B cell (primary cell): ENCODE results near the gene C17orf114.

Experiments used
- ATAC-seq: fragments of 200-7000 bp; cut with Tn5 transposase; one replicate; pipeline ENCODE4 v1.10.0; 2021; ENCODE audit warnings: low read depth, mild to moderate bottlenecking, moderate number of reproducible peaks, moderate library complexity
- CTCF ChIA-PET: fragments of 350-600 bp; sonication (Branson Sonifier 250); formaldehyde crosslinking; loops from one replicate; lab custom pipeline; 2021; ENCODE audit warnings: antibody characterized with exemption, inconsistent platforms; lab: Charles Lee
- POLR2A ChIA-PET: fragments of 350-600 bp; sonication (Branson Sonifier 250); formaldehyde crosslinking; loops from one replicate; lab custom pipeline; 2021; ENCODE audit warnings: antibody characterized with exemption; lab: Charles Lee
- DNase-seq: peaks from one replicate; pipeline ENCODE4 v3.0.0; 2013
- H2AFZ ChIP-seq: 2 replicates; pipeline ENCODE4 v1.6.1; 2012; ENCODE audit warnings: mild to moderate bottlenecking, low read depth, low read length; ENCODE audit not compliant: insufficient read depth, poor library complexity, severe bottlenecking
- H3K27ac ChIP-seq, 2 donors: 1 replicate in 1 of 2; 2 replicates in 1 of 2; pipeline ENCODE4 v1.5.1; 2012 to 2013; ENCODE audit warnings: low read length in 2 of 2, mild to moderate bottlenecking in 2 of 2, moderate library complexity in 1 of 2
- H3K27me3 ChIP-seq, 4 experiments: fragments of 200-600 bp in 1 of 4; sonication (generic) in 1 of 4; replicated peaks in 1 of 4; 1 replicate in 2 of 4; 2 replicates in 2 of 4; pipeline versions ENCODE4 v1.6.1 to v1.7.0; 2013 to 2016; ENCODE audit warnings: low read length in 3 of 4, mild to moderate bottlenecking in 2 of 4, mixed read lengths in 1 of 4, moderate library complexity in 1 of 4; ENCODE audit not compliant: insufficient read depth in 4 of 4, control insufficient read depth in 3 of 4; ENCODE audit errors: control extremely low read depth in 1 of 4
- H3K36me3 ChIP-seq, 2 experiments: replicated peaks in 1 of 2; 1 replicate in 1 of 2; 2 replicates in 1 of 2; pipeline versions ENCODE4 v1.6.1 to v1.7.1; 2013; ENCODE audit warnings: low read length in 1 of 2; ENCODE audit not compliant: insufficient read depth in 2 of 2, control insufficient read depth in 1 of 2; ENCODE audit errors: control extremely low read depth in 1 of 2, extremely low read depth in 1 of 2
- H3K4me1 ChIP-seq, 2 donors: fragments of 200-600 bp in 1 of 2; sonication (generic) in 1 of 2; 1 replicate in 1 of 2; 2 replicates in 1 of 2; pipeline versions ENCODE4 v1.5.1 to v1.6.1; 2013 to 2017; ENCODE audit warnings: low read length in 2 of 2; ENCODE audit not compliant: control insufficient read depth in 2 of 2, insufficient read depth in 2 of 2
- H3K4me2 ChIP-seq: replicated peaks from 2 replicates; pipeline ENCODE3; 2012; ENCODE audit warnings: mild to moderate bottlenecking, low read depth, low read length; ENCODE audit not compliant: poor library complexity, severe bottlenecking
- H3K4me3 ChIP-seq, 5 experiments: fragments of 200-600 bp in 1 of 5; sonication (generic) in 1 of 5; 1 replicate in 3 of 5; 2 replicates in 2 of 5; pipeline versions ENCODE4 v1.5.1 to v1.7.0; 2011 to 2016; ENCODE audit warnings: low read length in 4 of 5, mild to moderate bottlenecking in 4 of 5, low read depth in 2 of 5, control low read depth in 1 of 5, moderate library complexity in 1 of 5; ENCODE audit not compliant: insufficient read depth in 1 of 5; ENCODE audit errors: control extremely low read depth in 1 of 5, extremely low read depth in 1 of 5
- H3K79me2 ChIP-seq: fragments of 200-600 bp; sonication (generic); one replicate; pipeline ENCODE4 v1.6.0; 2016; ENCODE audit warnings: low read length; ENCODE audit not compliant: control insufficient read depth, insufficient read depth
- H3K9ac ChIP-seq: fragments of 200-600 bp; sonication (generic); 2 replicates; pipeline ENCODE4 v1.6.1; 2017; ENCODE audit warnings: mild to moderate bottlenecking, low read length, moderate library complexity
- H3K9me3 ChIP-seq, 3 donors: one replicate each; pipeline versions ENCODE4 v1.6.1 to v1.7.1; 2013; ENCODE audit warnings: low read length in 2 of 3; ENCODE audit not compliant: control insufficient read depth in 2 of 3, insufficient read depth in 1 of 3; ENCODE audit errors: control extremely low read depth in 1 of 3
- H4K20me1 ChIP-seq: 2 replicates; pipeline ENCODE4 v1.6.0; 2012; ENCODE audit warnings: mild to moderate bottlenecking, low read length; ENCODE audit not compliant: insufficient read depth, control insufficient read depth, poor library complexity, severe bottlenecking
- H3K27ac Mint-ChIP-seq: one replicate; pipeline ENCODE4 v1.8.0; 2021; ENCODE audit warnings: mixed read lengths
- H3K27me3 Mint-ChIP-seq: one replicate; pipeline ENCODE4 v1.8.0; 2021; ENCODE audit warnings: mixed read lengths
- H3K4me1 Mint-ChIP-seq: one replicate; pipeline ENCODE4 v1.8.0; 2021; ENCODE audit warnings: mixed read lengths
- H3K4me3 Mint-ChIP-seq: one replicate; pipeline ENCODE4 v1.8.0; 2021; ENCODE audit warnings: mixed read lengths
- H3K9me3 Mint-ChIP-seq: one replicate; pipeline ENCODE4 v1.8.0; 2022; ENCODE audit warnings: mixed read lengths; ENCODE audit not compliant: insufficient read depth
- CTCF ChIP-seq: fragments of 200-600 bp; IDR thresholded peaks from one replicate; pipeline ENCODE4 v1.8.0; 2022; ENCODE audit warnings: antibody characterized with exemption, mild to moderate bottlenecking
- EZH2 ChIP-seq: IDR thresholded peaks from 2 replicates; pipeline ENCODE4 v1.6.1; 2012; ENCODE audit warnings: borderline replicate concordance, low read depth, mild to moderate bottlenecking, moderate library complexity, low read length; ENCODE audit not compliant: insufficient read depth, poor library complexity, severe bottlenecking
- WGBS: methylation state at CpG from one replicate; pipeline ENCODE4 v1.1.5; 2013; ENCODE audit warnings: missing lambda C conversion rate; ENCODE audit not compliant: insufficient coverage; 5-methylcytosine and 5-hydroxymethylcytosine counted together
- intact Hi-C: fragments of 100-400 bp; cut with micrococcal nuclease; formaldehyde crosslinking; loops from one replicate; pipeline ENCODE4 v1.10.0; 2022

C17orf114 gene

GRCh38 chr17:4759776-4760236 is 42.3 kb downstream of the C17orf114 start:
- Histone ChIP-seq H3K4me1 (peaks cover 0 to 3% of the 10 kb centered on the region in 2 donors), H3K9ac (no peak overlapping the region), H3K79me2 (no peaks in the 10 kb centered on the region), H4K20me1 (no peaks in the 10 kb centered on the region), H2AFZ (no peak overlapping the region), H3K36me3 (no peaks in the 10 kb centered on the region), H3K4me3 (no peak overlapping the region), H3K4me2 (no peak overlapping the region), H3K27me3 (peaks cover 0 to 8% (median 1%) of the 10 kb centered on the region in 4 experiments), H3K9me3 (no peaks in the 10 kb centered on the region), H3K27ac (no peak overlapping the region)
- intact Hi-C loops: no loop called here
- Mint-ChIP-seq H3K27me3 (peaks cover 23% of the 10 kb centered on the region), H3K4me3 (no peak overlapping the region), H3K9me3 (no peaks in the 10 kb centered on the region), H3K27ac (no peak overlapping the region), H3K4me1 (peaks cover 4% of the 10 kb centered on the region)
- ATAC-seq (no peak), DNase-seq (no peak)
- 93% methylated on average over 3 of the region's 10 CpGs for WGBS
- ChIA-PET CTCF (no interaction called here), POLR2A (no interaction called here)
- TF ChIP-seq EZH2 (no peak), CTCF (no peak)

- ATAC-seq: no peak
- no peaks in the 10 kb centered on the region for H3K36me3 ChIP-seq
- no peaks in the 10 kb centered on the region for H3K9me3 ChIP-seq
- no peak overlapping the region for H3K9ac ChIP-seq
- H3K27ac ChIP-seq: no peak overlapping the region
- H3K4me3 Mint-ChIP-seq: no peak overlapping the region
- H3K27me3 ChIP-seq: peaks cover 0 to 15% (median 7%) of the 10 kb centered on the region in 4 experiments
- peaks cover 37% of the 10 kb centered on the region for H3K27me3 Mint-ChIP-seq
- H3K4me1 ChIP-seq: peaks cover 3% of the 10 kb centered on the region in 2 donors
- CTCF ChIA-PET: no interaction called here
- no CpG with 5 or more reads among the region's 1 CpG for WGBS
- no peaks in the 10 kb centered on the region for H3K79me2 ChIP-seq
- TF ChIP-seq CTCF (no peak), EZH2 (no peak)
- no peak overlapping the region for H3K27ac Mint-ChIP-seq
- H3K4me2 ChIP-seq: no peak overlapping the region
- no peak for DNase-seq
- intact Hi-C loops: no loop called here
- H3K4me1 Mint-ChIP-seq: peaks cover 3% of the 10 kb centered on the region
- H2AFZ ChIP-seq: no peak overlapping the region
- no peak overlapping the region for H3K4me3 ChIP-seq
- POLR2A ChIA-PET: no interaction called here
- no peaks in the 10 kb centered on the region for H4K20me1 ChIP-seq
- H3K9me3 Mint-ChIP-seq: no peaks in the 10 kb centered on the region
Observed at GRCh38 chr17:4753392-4753791, 48.7 kb downstream of the C17orf114 start.
